Testis (tissue), 3 donors: ENCODE results near the gene SCYL2. TPM values are rescaled to one million over a fixed set of nuclear protein-coding genes. Genes with fewer than 3 reads are reported as not detected.
A peak's percentile ranks its signal among the peaks of the same experiment; 100 is the strongest.
"Not testable (repeated sequence)": the region's sequence is repeated elsewhere in the genome, so short reads cannot be mapped to it uniquely, and the experiment has no call there.

Source experiments
- DNase-seq: peaks from one replicate; pipeline ENCODE4 v3.0.0-alpha.2; 2019
- H3K27ac ChIP-seq, 2 donors: fragments of 200-600 bp; sonication (generic); one replicate each; pipeline ENCODE4 v1.5.1; 2019
- H3K27me3 ChIP-seq: fragments of 200-600 bp; sonication (generic); one replicate; pipeline ENCODE4 v1.5.1; 2019
- H3K36me3 ChIP-seq: fragments of 200-600 bp; sonication (generic); one replicate; pipeline ENCODE4 v1.5.1; 2017; ENCODE audit warnings: low read depth; ENCODE audit errors: missing control alignments
- H3K4me1 ChIP-seq: fragments of 200-600 bp; sonication (generic); one replicate; pipeline ENCODE4 v1.5.1; 2019
- H3K4me3 ChIP-seq, 2 donors: fragments of 200-600 bp; sonication (generic); one replicate each; pipeline ENCODE4 v1.5.1; 2017 to 2019
- H3K9me3 ChIP-seq: fragments of 200-600 bp; sonication (generic); one replicate; pipeline ENCODE4 v1.5.1; 2017
- CTCF ChIP-seq, 3 experiments: fragments of 450-650 bp in 2 of 3; fragments of 200-600 bp in 1 of 3; sonication (generic) in 1 of 3; IDR thresholded peaks; one replicate each; pipeline ENCODE4 v1.5.1; 2016 to 2019; ENCODE audit warnings: antibody characterized with exemption in 3 of 3, mild to moderate bottlenecking in 2 of 3, moderate library complexity in 1 of 3
- POLR2A ChIP-seq: fragments of 450-650 bp; IDR thresholded peaks from one replicate; pipeline ENCODE4 v1.6.1; 2017; ENCODE audit warnings: antibody characterized with exemption, mild to moderate bottlenecking, moderate library complexity
- WGBS, 2 donors: methylation state at CpG; one replicate each; pipeline ENCODE4 v1.1.5; 2018; 5-methylcytosine and 5-hydroxymethylcytosine counted together
- intact Hi-C: fragments of 100-400 bp; cut with DNase I; formaldehyde crosslinking; loops from one replicate; pipeline ENCODE4 v1.15.1; 2023; ENCODE audit warnings: low total_unique reads
- polyA plus RNA-seq: library from polyadenylated mRNA; stranded (reverse); fragments of 350-450 nt; fragmentation: Illumina TruSeq; extraction: RNeasy Lipid Tissue Mini Kit (QIAGEN cat#74804); gene quantifications from one replicate; pipeline ENCODE4 v1.2.3, GENCODE V29; 2014; ENCODE audit warnings: low read depth, low replicate concordance; ENCODE audit not compliant: insufficient read depth
- total RNA-seq, 2 donors: library from RNA; depleted of rRNA; stranded (reverse); fragments of >200 nt; gene quantifications; one replicate each; pipeline ENCODE4 v1.2.3, GENCODE V29; 2016

The SCYL2 gene
- total and polyA plus RNA-seq, 3 donors from 2014 or later, result 23.1 to 75.4 (median 49.0) TPM

- intact Hi-C loops, result no loop called here
- Histone ChIP-seq H3K27ac (no peak overlapping the region), H3K4me3 (no peak overlapping the region), H3K27me3 (no peaks in the 10 kb centered on the region), H3K4me1 (no peaks in the 10 kb centered on the region), H3K36me3 (no peaks in the 10 kb centered on the region), H3K9me3 (no peaks in the 10 kb centered on the region)
- TF ChIP-seq CTCF (IDR thresholded peaks at IDR 0.05) (no peak), POLR2A (no peak)
- 94% methylated on average over 5 of the region's 5 CpGs for WGBS, 2 donors
- DNase-seq, result no peak
Measured at GRCh38 chr12:100263131-100263530, 3.8 kb upstream of the SCYL2 start.

- not testable (repeated sequence) for DNase-seq
Measured at GRCh38 chr12:100265107-100265506, 1.9 kb upstream of the SCYL2 start.

GRCh38 chr12:100265732-100266584, 1.0 kb upstream of the SCYL2 start:
- Histone ChIP-seq H3K4me1 (no peaks in the 10 kb centered on the region), H3K9me3 (no peaks in the 10 kb centered on the region), H3K4me3 (peak overlapping the region; percentile 91 to 92), H3K27ac (peak overlapping the region in 1 of 2 donors; percentile 2), H3K27me3 (no peaks in the 10 kb centered on the region), H3K36me3 (no peaks in the 10 kb centered on the region)
- TF ChIP-seq POLR2A, result no peak
- TF ChIP-seq CTCF (IDR thresholded peaks at IDR 0.05), result no peak
- intact Hi-C loops, result no loop called here
- 43 to 59% methylated on average over 11 of the region's 11 CpGs for WGBS, 2 donors
- DNase-seq, result no peak

More at GRCh38 chr12:100265107-100265506, 1.9 kb upstream of the SCYL2 start:
- H3K4me3 ChIP-seq, H3K27me3 ChIP-seq, H3K9me3 ChIP-seq, H3K4me1 ChIP-seq, H3K27ac ChIP-seq, intact Hi-C loops, H3K36me3 ChIP-seq: not testable (repeated sequence)
- 96 to 100% methylated on average over 5 of the region's 5 CpGs for WGBS, 2 donors

- 0% methylated on average over 6 of the region's 6 CpGs for WGBS, 2 donors
- Histone ChIP-seq H3K27me3 (no peaks in the 10 kb centered on the region), H3K27ac (peak overlapping the region; percentile 96 to 98), H3K4me3 (peak overlapping the region; percentile 91 to 92), H3K9me3 (no peaks in the 10 kb centered on the region), H3K4me1 (no peaks in the 10 kb centered on the region), H3K36me3 (no peaks in the 10 kb centered on the region)
- intact Hi-C loops, result no loop called here
- DNase-seq, result peak; percentile 98
- TF ChIP-seq CTCF (IDR thresholded peaks at IDR 0.05) (no peak), POLR2A (no peak)
Measured at GRCh38 chr12:100266585-100266834, 467 bp upstream of the SCYL2 start.

- intact Hi-C loops, result no loop called here
- Histone ChIP-seq H3K9me3 (no peaks in the 10 kb centered on the region), H3K27ac (peak overlapping the region; percentile 96 to 98), H3K27me3 (no peaks in the 10 kb centered on the region), H3K36me3 (no peaks in the 10 kb centered on the region), H3K4me1 (no peaks in the 10 kb centered on the region), H3K4me3 (peak overlapping the region; percentile 91 to 92)
- TF ChIP-seq CTCF (IDR thresholded peaks at IDR 0.05) (no peak), POLR2A (no peak)
- 1% methylated on average over 18 to 28 of the region's 33 CpGs for WGBS, 2 donors
- peak; percentile 34 for DNase-seq
Measured at GRCh38 chr12:100267603-100268281, 765 bp downstream of the SCYL2 start.
